Left lobe of liver (tissue), 2 donors: ENCODE results near the gene CHCHD2. TPM values are rescaled to one million over a fixed set of nuclear protein-coding genes. Genes with fewer than 3 reads are reported as not detected.
"Not testable (repeated sequence)": the region's sequence is repeated elsewhere in the genome, so short reads cannot be mapped to it uniquely, and the experiment has no call there.

Experiments
- ATAC-seq: fragments of 200-7000 bp; cut with Tn5 transposase; one replicate; pipeline ENCODE4 v1.9.1; 2020; ENCODE audit warnings: mild to moderate bottlenecking, moderate library complexity
- DNase-seq: peaks from one replicate; pipeline ENCODE4 v3.0.0-alpha.2; 2020; ENCODE audit warnings: low spot score
- total RNA-seq: library from RNA; stranded (reverse); gene quantifications from one replicate; pipeline ENCODE4 v1.2.1, GENCODE V29; 2021
- donor health status: DM: no; HTN: no; CAD: no; lungs with moderate emphysema.
- donor health status: DM: no; HTN: yes; CAD: no.

CHCHD2 gene
- total RNA-seq, 1 donor from 2014 or later, result 189 TPM

- ATAC-seq, result no peak
- DNase-seq, result no peak
These were observed 19.5 kb downstream of the CHCHD2 start for GRCh38 chr7:56086761-56087160.

- ATAC-seq (peak; percentile 61), DNase-seq (peak; percentile 81)
These were observed 23.0 kb downstream of the CHCHD2 start for GRCh38 chr7:56083150-56083785.

- ATAC-seq, result no peak
- no peak for DNase-seq
These were observed 24.5 kb downstream of the CHCHD2 start for GRCh38 chr7:56081626-56082340.

- not testable (repeated sequence) for DNase-seq
These were observed 25.4 kb downstream of the CHCHD2 start for GRCh38 chr7:56080726-56081435.

GRCh38 chr7:56079450-56080185, 26.7 kb downstream of the CHCHD2 start:
- DNase-seq (peak; percentile 91), ATAC-seq (peak; percentile 85)

More at GRCh38 chr7:56080726-56081435, 25.4 kb downstream of the CHCHD2 start:
- not testable (repeated sequence) for ATAC-seq

- DNase-seq, result no peak
- no peak for ATAC-seq
These were observed 28.1 kb downstream of the CHCHD2 start for GRCh38 chr7:56078196-56078595.

GRCh38 chr7:56077681-56078080, 28.6 kb downstream of the CHCHD2 start:
- ATAC-seq (no peak), DNase-seq (no peak)

- peak; percentile 97 for ATAC-seq
These were observed 31.9 kb downstream of the CHCHD2 start for GRCh38 chr7:56074371-56074791.

GRCh38 chr7:56066376-56066775, 39.9 kb downstream of the CHCHD2 start:
- DNase-seq, ATAC-seq: not testable (repeated sequence)

More at GRCh38 chr7:56074371-56074791, 31.9 kb downstream of the CHCHD2 start:
- DNase-seq, result peak; percentile 95

- DNase-seq (peak; percentile 96), ATAC-seq (peak; percentile 95)
These were observed 42.2 kb downstream of the CHCHD2 start, which contains the start of gene SUMF2 for GRCh38 chr7:56063882-56064625. Gene SUMF2 (plus strand): TSS chr7:56064286. CDS start chr7:56064312, 26 bp downstream.

GRCh38 chr7:56063500-56063881, 42.8 kb downstream of the CHCHD2 start:
- DNase-seq (no peak), ATAC-seq (no peak)

- ATAC-seq (no peak), DNase-seq (no peak)
These were observed 43.9 kb downstream of the CHCHD2 start for GRCh38 chr7:56062382-56062781.

- ATAC-seq, result no peak
- no peak for DNase-seq
These were observed 52.3 kb downstream of the CHCHD2 start for GRCh38 chr7:56053993-56054392.

GRCh38 chr7:56053379-56053778, 52.9 kb downstream of the CHCHD2 start:
- ATAC-seq (no peak), DNase-seq (no peak)

Other genes with a start within 250 kb of the CHCHD2 start
- not detected for gene SEPTIN14, start 243.7 kb downstream of the CHCHD2 start, total RNA-seq
- 0.45 TPM for gene ZNF713, start 219.0 kb downstream of the CHCHD2 start, total RNA-seq
- gene MRPS17, start 154.6 kb downstream of the CHCHD2 start, total RNA-seq, result 9.5 TPM
- 6.1 TPM for gene NIPSNAP2, start 141.9 kb downstream of the CHCHD2 start, total RNA-seq
- gene PSPH, start 55.0 kb downstream of the CHCHD2 start, total RNA-seq, result 9.0 TPM
- 25.7 TPM for gene CCT6A, start 54.7 kb downstream of the CHCHD2 start, total RNA-seq
- gene SUMF2, start 42.2 kb downstream of the CHCHD2 start, total RNA-seq, result 83.3 TPM
- gene PHKG1, start 13.5 kb downstream of the CHCHD2 start, total RNA-seq, result 0.78 TPM
- not detected for gene NUPR2, start 9.9 kb upstream of the CHCHD2 start, total RNA-seq